Ovary (tissue), 9 donors: ENCODE measurements around the gene CEP76. TPM values are rescaled to one million over a fixed set of nuclear protein-coding genes. Genes with fewer than 3 reads are reported as not detected.

ENCODE experiments used
- DNase-seq, 5 donors: peaks; one replicate each; pipeline ENCODE4 v3.0.0-alpha.2; 2019 to 2020
- H3K27ac ChIP-seq, 2 donors: fragments of 200-600 bp; one replicate each; pipeline versions ENCODE4 v1.5.1 to v1.8.0; 2019 to 2022
- H3K27me3 ChIP-seq: fragments of 200-600 bp; one replicate; pipeline ENCODE4 v1.8.0; 2022
- H3K36me3 ChIP-seq: fragments of 200-600 bp; sonication (generic); one replicate; pipeline ENCODE4 v1.5.1; 2019
- H3K4me1 ChIP-seq: one replicate; pipeline ENCODE4 v1.8.1; 2013; ENCODE audit warnings: mild to moderate bottlenecking, moderate library complexity; ENCODE audit not compliant: insufficient read depth
- H3K4me3 ChIP-seq: fragments of 200-600 bp; sonication (generic); one replicate; pipeline ENCODE4 v1.5.1; 2017
- H3K9me3 ChIP-seq, 2 donors: fragments of 200-600 bp in 1 of 2; sonication (generic) in 1 of 2; one replicate each; pipeline versions ENCODE4 v1.5.1 to v1.8.1; 2013 to 2019; ENCODE audit warnings: mild to moderate bottlenecking in 1 of 2, moderate library complexity in 1 of 2
- EP300 ChIP-seq: sonication (generic); formaldehyde crosslinking; IDR thresholded peaks from one replicate; pipeline ENCODE4 v1.6.1; 2017; ENCODE audit warnings: antibody characterized with exemption
- POLR2A ChIP-seq: fragments of 450-650 bp; IDR thresholded peaks from one replicate; pipeline ENCODE4 v1.6.1; 2017; ENCODE audit warnings: antibody characterized with exemption, mild to moderate bottlenecking, moderate library complexity
- WGBS, 3 donors: extraction: QIAGEN DNeasy Blood & Tissue Kit in 1 of 3; methylation state at CpG; one replicate each; pipeline versions ENCODE4 v1.1.5 to v1.1.7; 2013 to 2017; 5-methylcytosine and 5-hydroxymethylcytosine counted together
- intact Hi-C, 4 donors: fragments of 100-400 bp; cut with DNase I; formaldehyde crosslinking; loops; one replicate each; pipeline versions ENCODE4 v1.11.0 to v1.15.1; 2022 to 2023
- polyA plus RNA-seq, 2 donors: library from polyadenylated mRNA; stranded (reverse); fragments of 200-250 nt in 1 of 2; fragments of 350-450 nt in 1 of 2; fragmentation: Illumina TruSeq in 1 of 2; extraction: RNeasy Lipid Tissue Mini Kit (QIAGEN cat#74804) in 1 of 2; gene quantifications; one replicate each; pipeline ENCODE4 v1.2.3, GENCODE V29; 2013 to 2014
- total RNA-seq, 7 donors: library from RNA; depleted of rRNA in 2 of 7; stranded (reverse); fragments of >200 nt in 2 of 7; fragmentation: NEBNext Ultra II Directional in 3 of 7; extraction: Animal tissue kit (Norgen Biotek cat#: 25700) in 3 of 7; gene quantifications; one replicate each; pipeline versions ENCODE4 v1.1.0 to v1.2.4, GENCODE V29; 2016 to 2023
- TF ChIP-seq, protein P1 (sequence below), 3 donors: fragments of 450-650 bp in 2 of 3; fragments of 200-600 bp in 1 of 3; IDR thresholded peaks; one replicate each; pipeline versions ENCODE4 v1.5.1 to v1.8.0; 2016 to 2022; ENCODE audit warnings: antibody characterized with exemption in 3 of 3, mild to moderate bottlenecking in 1 of 3
- donor health status: DM: no; HTN: no; CAD: no; lungs with moderate emphysema.
- donor health status: DM: no; HTN: no; CAD: no.
- donor health status: Bipolar disorder and iron deficiency.
- donor health status: DM: yes; HTN: yes; CAD: no.
- donor health status: DM: no; HTN: no; CAD: no.
- donor health status: DM: yes; HTN: yes; CAD: no.

CEP76 gene
- total and polyA plus RNA-seq, 9 donors, result 4.8 to 8.3 (median 5.9) TPM

GRCh38 chr18:12722731-12723130, 20.2 kb upstream of the CEP76 start:
- Histone ChIP-seq H3K4me1 (no peaks in the 10 kb centered on the region), H3K27me3 (no peaks in the 10 kb centered on the region), H3K4me3 (no peak overlapping the region), H3K27ac (no peak overlapping the region), H3K9me3 (no peaks in the 10 kb centered on the region), H3K36me3 (no peaks in the 10 kb centered on the region)
- 81 to 82% (median 82%) methylated on average over 7 of the region's 7 CpGs for WGBS, 3 donors
- intact Hi-C loops, result no loop called here
- TF ChIP-seq EP300, result no peak
- no peak for TF ChIP-seq POLR2A
- TF ChIP-seq, protein P1, sequence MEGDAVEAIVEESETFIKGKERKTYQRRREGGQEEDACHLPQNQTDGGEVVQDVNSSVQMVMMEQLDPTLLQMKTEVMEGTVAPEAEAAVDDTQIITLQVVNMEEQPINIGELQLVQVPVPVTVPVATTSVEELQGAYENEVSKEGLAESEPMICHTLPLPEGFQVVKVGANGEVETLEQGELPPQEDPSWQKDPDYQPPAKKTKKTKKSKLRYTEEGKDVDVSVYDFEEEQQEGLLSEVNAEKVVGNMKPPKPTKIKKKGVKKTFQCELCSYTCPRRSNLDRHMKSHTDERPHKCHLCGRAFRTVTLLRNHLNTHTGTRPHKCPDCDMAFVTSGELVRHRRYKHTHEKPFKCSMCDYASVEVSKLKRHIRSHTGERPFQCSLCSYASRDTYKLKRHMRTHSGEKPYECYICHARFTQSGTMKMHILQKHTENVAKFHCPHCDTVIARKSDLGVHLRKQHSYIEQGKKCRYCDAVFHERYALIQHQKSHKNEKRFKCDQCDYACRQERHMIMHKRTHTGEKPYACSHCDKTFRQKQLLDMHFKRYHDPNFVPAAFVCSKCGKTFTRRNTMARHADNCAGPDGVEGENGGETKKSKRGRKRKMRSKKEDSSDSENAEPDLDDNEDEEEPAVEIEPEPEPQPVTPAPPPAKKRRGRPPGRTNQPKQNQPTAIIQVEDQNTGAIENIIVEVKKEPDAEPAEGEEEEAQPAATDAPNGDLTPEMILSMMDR (IDR thresholded peaks at IDR 0.05), result no peak
- DNase-seq, result no peak

GRCh38 chr18:12721495-12722275, 19.2 kb upstream of the CEP76 start:
- H3K4me1 ChIP-seq, result no peaks in the 10 kb centered on the region
- H3K36me3 ChIP-seq, result no peaks in the 10 kb centered on the region
- H3K9me3 ChIP-seq, result no peaks in the 10 kb centered on the region
- no peak for DNase-seq
- H3K27me3 ChIP-seq, result no peaks in the 10 kb centered on the region
- TF ChIP-seq EP300 (no peak), POLR2A (no peak)
- TF ChIP-seq, protein P1 (IDR thresholded peaks at IDR 0.05), result no peak
- intact Hi-C loops, result no loop called here
- H3K4me3 ChIP-seq, result no peak overlapping the region
- 84 to 94% (median 89%) methylated on average over 5 of the region's 5 CpGs for WGBS, 3 donors
- no peak overlapping the region for H3K27ac ChIP-seq

DNA sequence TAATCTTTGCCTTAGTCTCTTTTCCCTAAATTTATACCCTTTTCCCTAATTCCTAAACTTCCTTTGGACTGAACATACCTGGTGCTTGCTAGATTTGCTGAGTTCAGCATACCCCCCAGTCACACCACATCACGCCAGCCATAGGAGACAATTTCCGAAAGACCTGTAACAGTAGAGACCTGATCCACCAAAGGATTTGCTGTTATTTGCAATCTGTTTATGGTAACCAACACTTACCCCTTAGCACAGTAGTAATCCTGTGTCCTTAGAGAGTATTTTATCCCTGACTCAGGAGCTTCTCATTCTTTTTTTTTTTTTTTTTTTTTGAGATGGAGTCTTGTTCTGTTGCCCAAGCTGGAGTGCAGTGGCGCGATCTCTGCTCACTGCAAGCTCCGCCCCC, 8.9 kb upstream of the CEP76 start:
- DNase-seq, result no peak
- no peaks in the 10 kb centered on the region for H3K36me3 ChIP-seq
- TF ChIP-seq POLR2A, result no peak
- no peak for TF ChIP-seq EP300
- TF ChIP-seq, protein P1 (IDR thresholded peaks at IDR 0.05), result no peak
- H3K4me3 ChIP-seq, result no peak overlapping the region
- no peaks in the 10 kb centered on the region for H3K27me3 ChIP-seq
- 95 to 98% (median 97%) methylated on average over 5 of the region's 5 CpGs for WGBS, 3 donors
- H3K9me3 ChIP-seq, result no peaks in the 10 kb centered on the region
- no peaks in the 10 kb centered on the region for H3K4me1 ChIP-seq
- no peak overlapping the region for H3K27ac ChIP-seq
- intact Hi-C loops, result no loop called here

DNA sequence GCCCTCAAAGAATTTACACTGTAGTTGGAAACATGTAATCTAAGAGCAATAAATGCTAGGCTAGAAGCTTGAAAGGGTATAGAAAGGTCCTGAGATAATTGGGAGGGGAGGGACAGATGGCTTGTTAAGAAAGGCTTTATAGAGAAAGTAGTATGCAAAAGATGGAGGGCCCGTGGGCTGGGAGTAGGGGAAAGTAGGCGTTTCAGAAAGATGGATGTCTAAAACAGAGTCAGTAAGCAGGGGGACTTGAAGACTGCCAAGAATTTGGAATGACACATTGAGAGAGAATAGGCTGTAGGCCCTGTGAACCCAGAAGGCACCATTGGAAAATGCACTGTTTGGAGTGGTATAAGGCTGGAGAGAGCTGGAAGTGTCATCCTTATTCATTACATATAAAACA, 1.1 kb upstream of the CEP76 start:
- H3K9me3 ChIP-seq, result no peaks in the 10 kb centered on the region
- H3K27me3 ChIP-seq, result no peaks in the 10 kb centered on the region
- TF ChIP-seq POLR2A, result no peak
- TF ChIP-seq, protein P1 (IDR thresholded peaks at IDR 0.05), result no peak
- TF ChIP-seq EP300, result no peak
- no peaks in the 10 kb centered on the region for H3K36me3 ChIP-seq
- H3K4me1 ChIP-seq, result peaks cover 8% of the 10 kb centered on the region
- peak overlapping the region in 1 of 2 donors; percentile 98 for H3K27ac ChIP-seq
- no peak for DNase-seq
- peak overlapping the region; percentile 87 for H3K4me3 ChIP-seq
- intact Hi-C loops, result no loop called here
- WGBS, 3 donors, result 0 to 2% (median 2%) methylated on average over 2 of the region's 2 CpGs
